COLO668 (cell line): ENCODE results near the gene CHST3.
"Not testable (repeated sequence)": the region's sequence is repeated elsewhere in the genome, so short reads cannot be mapped to it uniquely, and the experiment has no call there.

Experiments used
- DNase-seq: peaks from one replicate; lab custom pipeline; 2025; ENCODE audit not compliant: unreplicated experiment; lab: John Stamatoyannopoulos, UW

The CHST3 gene, protein sequence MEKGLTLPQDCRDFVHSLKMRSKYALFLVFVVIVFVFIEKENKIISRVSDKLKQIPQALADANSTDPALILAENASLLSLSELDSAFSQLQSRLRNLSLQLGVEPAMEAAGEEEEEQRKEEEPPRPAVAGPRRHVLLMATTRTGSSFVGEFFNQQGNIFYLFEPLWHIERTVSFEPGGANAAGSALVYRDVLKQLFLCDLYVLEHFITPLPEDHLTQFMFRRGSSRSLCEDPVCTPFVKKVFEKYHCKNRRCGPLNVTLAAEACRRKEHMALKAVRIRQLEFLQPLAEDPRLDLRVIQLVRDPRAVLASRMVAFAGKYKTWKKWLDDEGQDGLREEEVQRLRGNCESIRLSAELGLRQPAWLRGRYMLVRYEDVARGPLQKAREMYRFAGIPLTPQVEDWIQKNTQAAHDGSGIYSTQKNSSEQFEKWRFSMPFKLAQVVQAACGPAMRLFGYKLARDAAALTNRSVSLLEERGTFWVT

GRCh38 chr10:71964098-71964742, at the start of gene CHST3:
Gene CHST3 (plus strand): TSS chr10:71964395. CDS start chr10:72005843, 41,448 bp downstream.
- DNase-seq: no peak

GRCh38 chr10:71916827-71917226, 47.4 kb upstream of the CHST3 start:
- DNase-seq: no peak

- no peak for DNase-seq
Observed at GRCh38 chr10:71918992-71919391, 45.2 kb upstream of the CHST3 start.

DNA sequence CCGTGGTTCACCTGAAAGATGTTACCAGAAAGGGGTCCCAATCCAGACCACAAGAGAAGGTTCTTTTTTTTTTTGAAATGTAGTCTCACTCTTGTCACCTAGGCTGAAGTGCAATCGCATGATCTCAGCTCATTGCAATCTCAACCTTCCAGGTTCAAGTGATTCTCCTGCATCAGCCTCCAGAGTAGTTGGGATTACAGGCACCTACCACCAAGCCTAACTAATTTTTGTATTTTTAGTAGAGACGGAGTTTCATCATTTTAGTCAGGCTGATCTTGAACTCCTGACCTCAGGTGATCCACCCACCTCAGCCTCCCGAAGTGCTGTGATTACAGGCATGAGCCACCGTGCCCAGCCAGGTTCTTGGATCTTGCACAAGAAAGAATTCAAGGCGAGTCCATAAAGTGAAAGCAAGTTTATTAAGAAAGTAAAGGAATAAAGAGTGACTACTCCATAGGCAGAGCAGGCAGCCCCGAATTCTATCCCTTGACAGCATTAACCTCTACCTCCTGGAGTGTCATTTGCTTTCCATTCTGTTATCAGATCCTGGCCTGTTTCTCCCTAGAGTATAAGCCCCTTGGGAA, 44.1 kb upstream of the CHST3 start:
- not testable (repeated sequence) for DNase-seq

DNA sequence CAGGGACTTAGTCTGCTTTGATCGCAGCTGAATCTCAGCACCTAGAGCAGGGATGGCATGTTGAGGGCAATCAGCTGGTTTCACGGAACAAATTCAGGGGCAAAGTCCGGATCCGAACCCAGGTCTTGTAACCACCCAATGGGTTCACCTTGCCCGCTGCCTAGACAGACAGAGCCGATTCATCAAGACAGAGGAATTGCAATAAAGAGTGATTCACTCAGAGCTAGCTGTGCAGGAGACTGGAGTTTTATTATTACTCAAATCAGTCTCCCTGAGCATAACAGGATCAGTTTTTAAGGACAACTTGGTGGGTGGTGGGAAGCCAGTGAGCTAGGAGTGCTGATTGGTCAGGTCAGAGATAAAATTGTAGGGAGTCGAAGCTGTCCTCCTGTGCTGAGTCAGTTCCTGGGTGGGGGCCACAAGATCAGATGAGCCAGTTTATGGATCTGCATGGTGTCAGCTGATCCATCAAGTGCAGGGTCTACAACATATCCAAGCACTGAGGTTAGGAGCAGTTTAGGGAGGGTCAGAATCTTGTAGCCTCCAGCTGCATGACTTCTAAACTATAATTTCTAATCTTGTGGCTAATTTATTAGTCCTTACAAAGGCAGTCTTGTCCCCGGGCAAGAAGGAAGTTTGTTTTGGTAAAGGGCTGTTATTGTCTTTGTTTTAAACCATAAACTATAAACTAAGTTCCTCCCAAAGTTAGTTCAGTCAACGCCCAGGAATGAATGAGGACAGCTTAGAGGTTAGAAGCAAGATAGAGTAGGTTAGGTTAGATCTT, 43.5 kb upstream of the CHST3 start:
- no peak for DNase-seq

DNA sequence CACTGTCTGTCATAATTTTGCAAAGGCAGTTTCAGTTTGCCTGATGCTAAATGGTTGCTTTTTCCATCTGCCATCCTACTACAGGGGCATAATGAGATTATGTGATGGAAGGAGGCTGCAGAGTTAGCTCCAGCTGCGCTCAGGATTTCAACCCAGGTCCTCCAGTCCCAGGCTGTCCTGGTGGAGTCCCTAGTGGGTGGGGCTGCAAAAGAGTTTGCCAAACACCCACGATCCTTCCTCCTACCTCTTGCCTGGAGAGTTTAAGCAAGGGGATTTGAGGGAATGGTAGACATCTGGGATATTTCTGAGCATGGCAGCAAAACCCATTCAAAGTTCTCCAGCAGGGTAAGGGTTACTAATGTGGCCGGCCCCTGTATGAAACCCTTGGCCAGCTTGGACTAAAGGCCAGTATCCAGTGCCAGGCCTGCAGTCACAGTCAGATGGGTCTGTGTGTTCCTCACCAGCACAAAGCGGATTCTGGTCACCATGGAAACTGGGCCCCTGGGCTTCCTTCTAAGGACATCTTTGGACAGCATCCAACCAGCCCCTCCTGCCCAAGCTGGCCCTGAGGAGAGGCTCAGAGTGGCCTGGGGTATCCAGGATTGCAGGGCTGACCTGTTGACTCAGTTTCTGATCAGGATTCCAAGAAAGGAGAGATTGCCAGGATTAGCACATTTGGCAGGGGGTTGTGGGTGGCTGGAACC, 42.7 kb upstream of the CHST3 start:
- no peak for DNase-seq

DNA sequence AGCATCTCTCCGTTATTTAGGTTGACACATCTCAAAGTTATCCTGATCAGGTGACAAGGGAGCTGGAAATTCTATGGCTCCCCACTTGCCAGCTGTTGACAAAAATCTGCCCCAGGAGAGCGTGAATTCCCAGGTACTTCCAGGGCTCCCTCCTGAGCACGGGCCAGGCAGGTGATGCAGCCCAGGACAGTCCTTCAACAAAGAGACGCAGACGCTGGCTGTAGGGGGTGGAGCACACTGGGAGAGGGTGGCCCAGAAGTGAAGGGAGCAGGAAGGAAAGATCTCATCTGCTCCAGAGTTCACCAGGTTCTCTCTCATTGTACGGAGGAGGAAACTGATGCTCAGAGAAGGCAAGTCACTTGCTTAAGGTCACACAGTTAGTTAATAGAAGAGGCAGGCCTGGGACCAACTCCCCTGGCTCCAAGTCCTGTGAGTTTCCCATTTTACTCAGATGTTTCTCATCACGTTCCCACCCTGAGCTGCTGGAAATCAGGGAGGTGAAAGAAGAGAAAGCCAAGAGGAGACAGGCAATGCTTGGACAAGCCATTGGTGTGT, 41.0 kb upstream of the CHST3 start:
- no peak for DNase-seq

DNA sequence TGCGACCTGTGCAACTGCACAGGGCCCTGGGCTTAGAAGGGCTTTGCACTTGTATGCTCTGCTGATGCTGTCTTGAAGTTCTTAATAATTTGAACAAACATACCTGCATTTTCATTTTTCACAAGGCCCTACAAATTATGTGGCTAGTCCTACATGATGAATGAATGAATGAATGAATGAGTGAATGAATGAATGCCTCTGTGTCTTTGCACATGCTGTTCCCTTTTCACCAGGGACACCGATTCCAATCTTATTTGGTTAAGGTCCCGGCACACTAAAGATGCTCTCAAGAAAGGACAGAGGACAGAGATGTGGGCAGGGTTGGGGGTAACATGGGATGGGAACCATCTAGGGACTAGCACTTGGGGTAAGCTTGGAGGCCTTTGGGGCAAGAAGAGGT, 39.4 kb upstream of the CHST3 start:
- no peak for DNase-seq

DNA sequence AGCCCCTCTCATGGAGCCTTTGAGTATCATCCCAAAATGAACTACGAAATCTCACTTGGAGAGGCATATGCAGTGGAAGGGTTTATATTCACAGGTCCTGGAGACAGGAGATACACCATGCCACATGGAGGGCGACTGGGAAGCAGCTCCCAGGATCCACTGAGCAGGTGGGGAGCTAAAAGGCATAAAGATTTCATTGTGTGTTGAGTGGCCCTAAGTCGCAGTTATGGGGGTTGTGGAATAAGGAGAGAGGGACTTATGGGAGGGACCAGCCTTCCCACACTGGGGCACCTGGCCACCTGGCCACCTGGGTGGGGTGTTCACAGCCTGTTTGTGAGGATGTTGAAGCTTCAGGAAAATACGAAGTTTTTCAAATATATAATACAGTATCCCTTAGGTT, 37.0 kb upstream of the CHST3 start:
- no peak for DNase-seq

- no peak for DNase-seq
Observed at GRCh38 chr10:71927776-71928592, 36.2 kb upstream of the CHST3 start.

- no peak for DNase-seq
Observed at GRCh38 chr10:71931295-71931694, 32.9 kb upstream of the CHST3 start.

- no peak for DNase-seq
Observed at GRCh38 chr10:71933651-71934050, 30.5 kb upstream of the CHST3 start.

DNA sequence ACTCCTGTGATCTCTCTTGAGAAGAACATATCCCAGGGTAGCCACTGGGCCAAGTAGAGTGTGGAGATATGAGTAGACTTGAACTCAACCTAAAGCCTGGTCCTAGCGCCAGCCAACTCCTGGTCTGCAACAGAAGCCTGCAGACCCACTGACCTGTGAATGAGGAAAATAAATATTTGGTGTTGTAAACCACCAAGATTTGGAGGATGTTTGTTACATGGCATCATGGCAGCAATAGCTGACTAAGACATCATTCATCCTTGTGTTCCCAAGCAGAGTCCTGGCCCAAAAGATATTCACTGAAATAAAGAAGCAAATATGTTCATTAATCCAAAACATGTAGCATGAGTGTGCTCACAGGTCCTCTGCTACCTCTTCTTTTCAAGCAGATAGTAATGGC, 26.0 kb upstream of the CHST3 start:
- DNase-seq: no peak

- DNase-seq: no peak
Observed at GRCh38 chr10:71939304-71939703, 24.9 kb upstream of the CHST3 start.

DNA sequence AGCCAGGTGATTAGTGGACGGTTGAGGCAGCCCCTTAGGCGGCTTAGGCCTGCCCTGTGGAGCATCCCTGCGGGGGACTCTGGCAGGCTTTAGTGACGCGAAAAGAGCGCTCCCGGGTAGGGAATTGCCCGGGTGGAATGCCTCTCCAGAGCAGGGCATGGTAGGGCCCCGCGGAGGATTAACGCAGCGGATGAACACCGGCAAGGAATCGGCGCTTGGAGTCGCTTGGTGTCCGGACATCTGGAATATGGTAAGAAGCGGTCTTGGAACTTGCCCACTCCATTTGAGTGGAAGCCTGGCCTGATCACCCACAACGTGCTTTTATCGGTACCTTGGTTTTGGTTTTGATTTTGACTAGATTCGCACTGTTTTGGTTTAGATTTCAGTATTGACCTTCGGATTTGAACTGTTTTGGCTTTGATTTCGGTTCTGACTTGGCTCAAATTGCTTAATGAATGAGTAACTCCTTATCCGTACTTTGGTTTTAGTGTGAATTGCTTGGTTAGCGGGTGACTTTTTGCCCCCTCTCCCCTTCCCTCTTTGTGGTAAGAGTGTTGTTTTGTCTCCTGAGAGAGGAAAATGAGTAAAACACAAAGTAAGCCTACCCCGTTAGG, 24.2 kb upstream of the CHST3 start:
- DNase-seq: no peak

GRCh38 chr10:71940752-71941151, 23.4 kb upstream of the CHST3 start:
- no peak for DNase-seq

GRCh38 chr10:71941318-71941717, 22.9 kb upstream of the CHST3 start:
- DNase-seq: no peak

GRCh38 chr10:71945819-71946474, 18.2 kb upstream of the CHST3 start:
- DNase-seq: no peak

- no peak for DNase-seq
Observed at GRCh38 chr10:71946700-71947099, 17.5 kb upstream of the CHST3 start.
